H54 (cell line): ENCODE results near the gene XPNPEP1.

Experiments
- DNase-seq: peaks from one replicate; pipeline ENCODE4 v3.0.0; 2011; ENCODE audit warnings: low spot score, mixed read lengths; ENCODE audit not compliant: insufficient read length
- FAIRE-seq: peaks from 3 replicates; lab custom pipeline; 2011; peaks lifted over from hg19 to GRCh38; lab: Jason Lieb, UNC
- POLR2A ChIP-seq: IDR thresholded peaks from 2 replicates; pipeline ENCODE4 v1.6.1; 2011; ENCODE audit warnings: low read depth, mild to moderate bottlenecking, low read length

XPNPEP1 gene

GRCh38 chr10:109940117-109940516, 16.8 kb upstream of the XPNPEP1 start:
- FAIRE-seq (no peak), DNase-seq (no peak)
- no peak for TF ChIP-seq POLR2A

- no peak for TF ChIP-seq POLR2A
- DNase-seq (no peak), FAIRE-seq (no peak)
These were observed 16.1 kb upstream of the XPNPEP1 start for GRCh38 chr10:109939315-109939961.

- FAIRE-seq = no peak
- no peak for TF ChIP-seq POLR2A
- DNase-seq = no peak
These were observed 14.3 kb upstream of the XPNPEP1 start for GRCh38 chr10:109937460-109938065.

GRCh38 chr10:109934958-109935793, 11.9 kb upstream of the XPNPEP1 start:
- no peak for TF ChIP-seq POLR2A
- DNase-seq (no peak), FAIRE-seq (no peak)

GRCh38 chr10:109933984-109934565, 10.8 kb upstream of the XPNPEP1 start:
- FAIRE-seq = no peak
- TF ChIP-seq POLR2A = no peak
- DNase-seq = no peak

- FAIRE-seq = no peak
These were observed 9.7 kb upstream of the XPNPEP1 start for GRCh38 chr10:109932968-109933367.

GRCh38 chr10:109932391-109932790, 9.1 kb upstream of the XPNPEP1 start:
- TF ChIP-seq POLR2A = no peak
- FAIRE-seq (no peak), DNase-seq (no peak)

More at GRCh38 chr10:109932968-109933367, 9.7 kb upstream of the XPNPEP1 start:
- no peak for TF ChIP-seq POLR2A
- DNase-seq = no peak

GRCh38 chr10:109931163-109931562, 7.9 kb upstream of the XPNPEP1 start:
- no peak for TF ChIP-seq POLR2A
- DNase-seq (no peak), FAIRE-seq (no peak)

GRCh38 chr10:109929501-109930219, 6.3 kb upstream of the XPNPEP1 start:
- TF ChIP-seq POLR2A = no peak
- FAIRE-seq = no peak

GRCh38 chr10:109928475-109928891, 5.2 kb upstream of the XPNPEP1 start:
- TF ChIP-seq POLR2A = no peak
- FAIRE-seq (no peak), DNase-seq (no peak)

More at GRCh38 chr10:109929501-109930219, 6.3 kb upstream of the XPNPEP1 start:
- DNase-seq = no peak

GRCh38 chr10:109926825-109927224, 3.5 kb upstream of the XPNPEP1 start:
- no peak for FAIRE-seq

GRCh38 chr10:109926061-109926745, 2.9 kb upstream of the XPNPEP1 start:
- TF ChIP-seq POLR2A = no peak
- FAIRE-seq (no peak), DNase-seq (no peak)

More at GRCh38 chr10:109926825-109927224, 3.5 kb upstream of the XPNPEP1 start:
- TF ChIP-seq POLR2A = no peak
- DNase-seq = no peak
